ENCODE results near the gene TRAK2. TPM values are rescaled to one million over a fixed set of nuclear protein-coding genes. Genes with fewer than 3 reads are reported as not detected.

TRAK2 gene
- polyA plus RNA-seq, 1 of the 3 experiments (the other 2 are of a cell fraction): 10.4 TPM

DNA sequence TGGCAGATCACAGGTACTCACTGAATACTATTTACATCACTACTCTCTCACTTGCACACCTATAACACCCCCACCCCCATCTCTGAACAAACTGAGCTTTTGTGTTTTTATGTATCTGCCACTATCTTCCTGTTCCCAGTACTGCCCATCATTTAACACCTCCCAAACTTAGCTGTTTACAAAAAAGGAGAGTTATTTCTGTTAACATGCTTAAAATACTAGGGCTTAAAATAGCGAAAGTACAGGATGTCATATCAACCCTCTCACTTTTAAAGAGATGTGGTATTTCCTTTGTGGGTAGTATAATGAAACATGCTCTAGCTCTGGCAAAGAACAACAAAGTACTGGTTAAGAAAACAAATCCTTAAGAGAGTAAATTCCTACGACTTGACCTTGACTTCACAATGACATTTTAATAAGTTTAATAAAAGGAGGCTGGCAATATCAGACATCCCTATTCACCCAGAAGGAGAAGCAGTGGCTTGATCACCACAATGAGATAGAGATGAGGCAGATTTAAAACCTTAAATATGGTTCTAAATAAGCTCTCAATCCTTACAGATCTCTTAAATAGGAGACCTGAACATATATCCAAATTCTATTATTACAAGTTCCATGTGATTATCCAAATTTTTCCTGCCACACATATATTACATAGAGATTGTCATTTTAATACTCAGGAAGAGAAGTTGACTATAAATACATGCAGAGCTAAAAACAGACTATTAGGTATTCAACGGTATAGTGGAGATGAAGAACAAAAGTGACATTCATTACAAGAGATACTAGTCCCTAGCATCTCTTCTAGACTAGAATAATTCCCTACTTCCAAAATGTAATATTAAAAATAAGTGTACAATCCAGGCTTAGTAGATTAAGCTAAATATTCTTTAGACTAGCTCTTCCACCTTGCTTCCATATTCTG lies 36.9 kb downstream of the TRAK2 start:
- Histone ChIP-seq H3K9me2 (no peaks in the 10 kb centered on the region), H3K9me3 (0 out of 2 replicates have a peak, but pooled peaks cover 3% of the 10 kb centered on the region), H3K27ac (ENCODE audit: low read depth in 2 of 2, low read length in 1 of 2) (peak overlapping the region; percentile 54 to 56; a peak in 3 of 4 replicates), H3F3A (replicated peaks; ENCODE audit: insufficient read depth) (peaks cover 25% of the 10 kb centered on the region), H3K4me3 (ENCODE audit: low read depth in 2 of 2, low read length in 1 of 2) (peak overlapping the region in 1 of 2 experiments; percentile 17; a peak in 1 of 4 replicates), H3K36me3 (replicated peaks in 1 of 2; ENCODE audit: control insufficient read depth in 1 of 2, insufficient read depth in 2 of 2, low read length in 1 of 2) (peaks cover 0 to 6% of the 10 kb centered on the region in 2 experiments), H3K9ac (peak overlapping the region; percentile 33; the same call in 1 of the 2 replicates), H3K27me3 (ENCODE audit: insufficient read depth) (no peaks in the 10 kb centered on the region), H4K20me1 (ENCODE audit: insufficient read depth) (peaks cover 3% of the 10 kb centered on the region; the same call in 1 of the 2 replicates), H3K4me2 (peak overlapping the region; percentile 66), H2AFZ (ENCODE audit: low read depth) (no peak overlapping the region), H3K79me2 (ENCODE audit: insufficient read depth) (peaks cover 60% of the 10 kb centered on the region), H3K4me1 (ENCODE audit: control insufficient read depth in 1 of 2, insufficient read depth in 2 of 2, low read depth in 1 of 2, low read length in 1 of 2) (peaks cover 0 to 22% of the 10 kb centered on the region in 2 experiments; a peak in 3 of 4 replicates)
- DNase-seq: no peak
- no peak for TF ChIP-seq TEAD4 (IDR thresholded peaks at IDR 0.05; ENCODE audit: borderline replicate concordance, insufficient read depth)
- no peak for TF ChIP-seq RCOR1 (IDR thresholded peaks at IDR 0.05; ENCODE audit: low read length)
- TF ChIP-seq SMC3 (IDR thresholded peaks at IDR 0.05; ENCODE audit: low read depth, low read length): no peak
- no peak for TF ChIP-seq GABPA (IDR thresholded peaks at IDR 0.05; ENCODE audit: low read depth)
- TF ChIP-seq, protein P1, sequence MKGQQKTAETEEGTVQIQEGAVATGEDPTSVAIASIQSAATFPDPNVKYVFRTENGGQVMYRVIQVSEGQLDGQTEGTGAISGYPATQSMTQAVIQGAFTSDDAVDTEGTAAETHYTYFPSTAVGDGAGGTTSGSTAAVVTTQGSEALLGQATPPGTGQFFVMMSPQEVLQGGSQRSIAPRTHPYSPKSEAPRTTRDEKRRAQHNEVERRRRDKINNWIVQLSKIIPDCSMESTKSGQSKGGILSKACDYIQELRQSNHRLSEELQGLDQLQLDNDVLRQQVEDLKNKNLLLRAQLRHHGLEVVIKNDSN (IDR thresholded peaks at IDR 0.05; ENCODE audit: borderline replicate concordance, low read depth): no peak
- peak; percentile 31; the same call in 1 of the 2 replicates for TF ChIP-seq TCF12 (IDR thresholded peaks at IDR 0.05)
- TF ChIP-seq RXRA (IDR thresholded peaks at IDR 0.05; ENCODE audit: borderline replicate concordance, low read depth): peak; percentile 34; the same call in 1 of the 2 replicates
- TF ChIP-seq CHD2 (IDR thresholded peaks at IDR 0.05; ENCODE audit: low read length, partially characterized antibody): no peak
- TF ChIP-seq, protein P2, sequence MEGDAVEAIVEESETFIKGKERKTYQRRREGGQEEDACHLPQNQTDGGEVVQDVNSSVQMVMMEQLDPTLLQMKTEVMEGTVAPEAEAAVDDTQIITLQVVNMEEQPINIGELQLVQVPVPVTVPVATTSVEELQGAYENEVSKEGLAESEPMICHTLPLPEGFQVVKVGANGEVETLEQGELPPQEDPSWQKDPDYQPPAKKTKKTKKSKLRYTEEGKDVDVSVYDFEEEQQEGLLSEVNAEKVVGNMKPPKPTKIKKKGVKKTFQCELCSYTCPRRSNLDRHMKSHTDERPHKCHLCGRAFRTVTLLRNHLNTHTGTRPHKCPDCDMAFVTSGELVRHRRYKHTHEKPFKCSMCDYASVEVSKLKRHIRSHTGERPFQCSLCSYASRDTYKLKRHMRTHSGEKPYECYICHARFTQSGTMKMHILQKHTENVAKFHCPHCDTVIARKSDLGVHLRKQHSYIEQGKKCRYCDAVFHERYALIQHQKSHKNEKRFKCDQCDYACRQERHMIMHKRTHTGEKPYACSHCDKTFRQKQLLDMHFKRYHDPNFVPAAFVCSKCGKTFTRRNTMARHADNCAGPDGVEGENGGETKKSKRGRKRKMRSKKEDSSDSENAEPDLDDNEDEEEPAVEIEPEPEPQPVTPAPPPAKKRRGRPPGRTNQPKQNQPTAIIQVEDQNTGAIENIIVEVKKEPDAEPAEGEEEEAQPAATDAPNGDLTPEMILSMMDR (IDR thresholded peaks at IDR 0.05): no peak
- no peak for TF ChIP-seq TAF1 (IDR thresholded peaks at IDR 0.05; ENCODE audit: borderline replicate concordance, low read depth, low read length)
- TF ChIP-seq SIN3A (IDR thresholded peaks at IDR 0.05; ENCODE audit: borderline replicate concordance, low read depth, low read length): no peak
- no peak for TF ChIP-seq RFX5 (IDR thresholded peaks at IDR 0.05; ENCODE audit: low read length)
- TF ChIP-seq, protein P3, sequence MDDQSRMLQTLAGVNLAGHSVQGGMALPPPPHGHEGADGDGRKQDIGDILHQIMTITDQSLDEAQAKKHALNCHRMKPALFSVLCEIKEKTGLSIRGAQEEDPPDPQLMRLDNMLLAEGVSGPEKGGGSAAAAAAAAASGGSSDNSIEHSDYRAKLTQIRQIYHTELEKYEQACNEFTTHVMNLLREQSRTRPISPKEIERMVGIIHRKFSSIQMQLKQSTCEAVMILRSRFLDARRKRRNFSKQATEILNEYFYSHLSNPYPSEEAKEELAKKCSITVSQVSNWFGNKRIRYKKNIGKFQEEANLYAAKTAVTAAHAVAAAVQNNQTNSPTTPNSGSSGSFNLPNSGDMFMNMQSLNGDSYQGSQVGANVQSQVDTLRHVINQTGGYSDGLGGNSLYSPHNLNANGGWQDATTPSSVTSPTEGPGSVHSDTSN (IDR thresholded peaks at IDR 0.05): 0 out of 2 replicates have a peak, but pooled peaks have one; percentile 14
- no peak; a peak in 1 of 4 replicates for TF ChIP-seq EP300 (IDR thresholded peaks at IDR 0.05; ENCODE audit: borderline replicate concordance in 1 of 2, low read depth in 1 of 2, low read length in 1 of 2)
- no peak for TF ChIP-seq MXI1 (IDR thresholded peaks at IDR 0.05; ENCODE audit: low read depth, low read length)
- TF ChIP-seq MEF2A (IDR thresholded peaks at IDR 0.05; ENCODE audit: borderline replicate concordance, low read depth): peak; percentile 67; the same call in 1 of the 2 replicates
- TF ChIP-seq YY1 (IDR thresholded peaks at IDR 0.05; ENCODE audit: low read depth): no peak
- POLR2A ChIA-PET: no interaction called here
- 59% methylated on average over 3 of the region's 3 CpGs for WGBS (ENCODE audit: low lambda C conversion rate)
- CTCF ChIA-PET: interaction anchor here (0.9 to 1.3 kb wide), 5 partner anchors 8 to 86 kb away, joined by 3 to 6 read pairs (median 3); partner anchors contain the start of genes STRADB and TRAK2
